RPMI8226 (cell line): ENCODE measurements around the gene ZNF891.

Source experiments
- DNase-seq: peaks from one replicate; pipeline ENCODE4 v3.0.0-alpha.2; 2015

The ZNF891 gene

GRCh38 chr12:133130038-133130807 is at the start of gene ZNF891, which contains the start of gene ZNF10:
TSS of gene ZNF891 (minus strand) at chr12:133130274. CDS start at chr12:133121918, 8,356 bp downstream.
TSS of gene ZNF10 (plus strand) at chr12:133130627. CDS start at chr12:133144493, 13,866 bp downstream.
- peak; percentile 94 for DNase-seq

- no peak for DNase-seq
These were observed 44.8 kb upstream of the ZNF891 start for GRCh38 chr12:133174901-133175300.

- no peak for DNase-seq
These were observed 42.4 kb upstream of the ZNF891 start for GRCh38 chr12:133172491-133172890.

GRCh38 chr12:133165776-133166175 is 35.7 kb upstream of the ZNF891 start:
- DNase-seq: no peak

- DNase-seq: no peak
These were observed 26.1 kb upstream of the ZNF891 start for GRCh38 chr12:133156125-133156690.

GRCh38 chr12:133145981-133146380 is 15.9 kb upstream of the ZNF891 start:
- no peak for DNase-seq

GRCh38 chr12:133135747-133136146 is 5.7 kb upstream of the ZNF891 start:
- no peak for DNase-seq

- peak; percentile 41 for DNase-seq
These were observed 694 bp upstream of the ZNF891 start for GRCh38 chr12:133130808-133131128.

GRCh38 chr12:133129368-133130037 is 571 bp downstream of the ZNF891 start:
- no peak for DNase-seq

GRCh38 chr12:133124674-133125073 is 5.4 kb downstream of the ZNF891 start:
- DNase-seq: no peak

- DNase-seq: no peak
These were observed 9.5 kb downstream of the ZNF891 start for GRCh38 chr12:133120385-133121191.

- DNase-seq: no peak
These were observed 21.9 kb downstream of the ZNF891 start for GRCh38 chr12:133108150-133108549.

- DNase-seq: no peak
These were observed 23.0 kb downstream of the ZNF891 start for GRCh38 chr12:133107121-133107520.

GRCh38 chr12:133106253-133106652 is 23.8 kb downstream of the ZNF891 start:
- DNase-seq: no peak

- no peak for DNase-seq
These were observed 24.5 kb downstream of the ZNF891 start for GRCh38 chr12:133105620-133106019.

GRCh38 chr12:133083345-133083744 is 46.7 kb downstream of the ZNF891 start:
- DNase-seq: no peak

GRCh38 chr12:133081159-133081780 is 48.8 kb downstream of the ZNF891 start:
- peak; percentile 4 for DNase-seq

- DNase-seq: peak; percentile 94
These were observed 49.5 kb downstream of the ZNF891 start, which contains the start of gene ZNF140 for GRCh38 chr12:133080368-133081158. TSS of gene ZNF140 (plus strand) at chr12:133080923. CDS start at chr12:133081321, 398 bp downstream.

- DNase-seq: peak; percentile 97
These were observed 50.1 kb downstream of the ZNF891 start for GRCh38 chr12:133080026-133080367.

GRCh38 chr12:133073836-133074235 is 56.2 kb downstream of the ZNF891 start:
- no peak for DNase-seq

GRCh38 chr12:133063556-133063955 is 66.5 kb downstream of the ZNF891 start:
- DNase-seq: no peak

GRCh38 chr12:133061954-133062353 is 68.1 kb downstream of the ZNF891 start:
- no peak for DNase-seq
